Glutamatergic neuron (in vitro differentiated cells): ENCODE measurements around the gene RIOK3. TPM values are rescaled to one million over a fixed set of nuclear protein-coding genes. Genes with fewer than 3 reads are reported as not detected.

Experiments used
- DNase-seq: peaks from one replicate; pipeline ENCODE4 v3.0.0; 2022
- H3K27ac Mint-ChIP-seq: one replicate; pipeline ENCODE4 v1.8.0; 2020; ENCODE audit warnings: mild to moderate bottlenecking, mixed read lengths, inconsistent platforms; ENCODE audit not compliant: unreplicated experiment
- H3K27me3 Mint-ChIP-seq: one replicate; pipeline ENCODE4 v1.8.0; 2020; ENCODE audit warnings: mild to moderate bottlenecking, moderate library complexity, mixed read lengths, inconsistent platforms; ENCODE audit not compliant: unreplicated experiment
- H3K36me3 Mint-ChIP-seq: one replicate; pipeline ENCODE4 v1.8.0; 2020; ENCODE audit warnings: mild to moderate bottlenecking, mixed read lengths, inconsistent platforms; ENCODE audit not compliant: unreplicated experiment
- H3K4me1 Mint-ChIP-seq: one replicate; pipeline ENCODE4 v1.8.0; 2020; ENCODE audit warnings: mild to moderate bottlenecking, low read depth, mixed read lengths, inconsistent platforms; ENCODE audit not compliant: unreplicated experiment
- H3K4me3 Mint-ChIP-seq: one replicate; pipeline ENCODE4 v1.8.0; 2020; ENCODE audit warnings: mild to moderate bottlenecking, mixed read lengths, inconsistent platforms; ENCODE audit not compliant: unreplicated experiment
- H3K9me3 Mint-ChIP-seq: one replicate; pipeline ENCODE4 v1.8.0; 2020; ENCODE audit warnings: mild to moderate bottlenecking, moderate library complexity, mixed read lengths, inconsistent platforms; ENCODE audit not compliant: unreplicated experiment
- total RNA-seq: library from RNA; stranded (reverse); fragmentation: NEBNext Ultra II Directional; extraction: Animal tissue kit (Norgen Biotek cat#: 25700); gene quantifications from one replicate; pipeline ENCODE4 v1.2.1, GENCODE V29; 2021; ENCODE audit not compliant: unreplicated experiment
- TF ChIP-seq, protein P1 (sequence below): fragments of 200-600 bp; sonication (generic); IDR thresholded peaks from one replicate; pipeline ENCODE4 v1.5.0; 2021; ENCODE audit not compliant: partially characterized antibody, unreplicated experiment

Gene RIOK3
- total RNA-seq, 1 donor from 2014 or later: 105 TPM

DNA sequence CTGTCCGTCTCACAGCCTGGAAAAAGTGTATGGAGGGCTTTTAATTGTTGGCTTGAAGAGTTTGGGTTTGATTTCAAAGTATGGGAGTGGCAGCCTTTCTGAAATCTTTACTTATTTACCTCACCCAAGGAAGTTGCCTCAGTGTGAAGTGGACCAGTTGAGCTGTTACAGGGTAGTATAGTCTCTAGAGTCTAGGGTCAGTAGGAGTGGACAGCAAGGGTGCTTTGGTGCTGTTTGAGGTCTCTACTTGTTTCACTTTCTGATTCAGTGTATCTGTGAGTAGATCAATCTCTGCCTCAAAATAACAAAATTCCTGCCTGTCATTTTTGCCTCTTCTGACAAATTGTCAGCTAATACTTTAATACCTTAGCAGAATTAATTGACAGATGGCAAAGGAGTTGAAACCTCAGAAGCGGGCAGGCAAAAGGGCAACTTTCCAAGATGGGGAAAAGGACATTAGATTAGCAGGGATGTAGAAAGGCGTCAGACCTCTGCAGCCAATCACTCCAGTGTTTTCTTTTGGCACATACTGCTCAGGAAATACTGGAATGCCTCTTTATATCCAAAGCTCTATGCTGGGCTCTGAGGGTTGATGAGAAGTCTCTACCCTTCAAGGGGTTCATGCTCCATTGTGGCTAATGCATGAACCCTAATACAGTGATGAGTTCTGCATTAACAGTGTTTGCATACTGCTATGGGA lies 5.9 kb downstream of the RIOK3 start:
- peaks cover 2% of the 10 kb centered on the region for H3K9me3 Mint-ChIP-seq
- DNase-seq: no peak
- no peak overlapping the region for H3K27ac Mint-ChIP-seq
- H3K27me3 Mint-ChIP-seq: no peaks in the 10 kb centered on the region
- no peak overlapping the region for H3K4me3 Mint-ChIP-seq
- TF ChIP-seq, protein P1, sequence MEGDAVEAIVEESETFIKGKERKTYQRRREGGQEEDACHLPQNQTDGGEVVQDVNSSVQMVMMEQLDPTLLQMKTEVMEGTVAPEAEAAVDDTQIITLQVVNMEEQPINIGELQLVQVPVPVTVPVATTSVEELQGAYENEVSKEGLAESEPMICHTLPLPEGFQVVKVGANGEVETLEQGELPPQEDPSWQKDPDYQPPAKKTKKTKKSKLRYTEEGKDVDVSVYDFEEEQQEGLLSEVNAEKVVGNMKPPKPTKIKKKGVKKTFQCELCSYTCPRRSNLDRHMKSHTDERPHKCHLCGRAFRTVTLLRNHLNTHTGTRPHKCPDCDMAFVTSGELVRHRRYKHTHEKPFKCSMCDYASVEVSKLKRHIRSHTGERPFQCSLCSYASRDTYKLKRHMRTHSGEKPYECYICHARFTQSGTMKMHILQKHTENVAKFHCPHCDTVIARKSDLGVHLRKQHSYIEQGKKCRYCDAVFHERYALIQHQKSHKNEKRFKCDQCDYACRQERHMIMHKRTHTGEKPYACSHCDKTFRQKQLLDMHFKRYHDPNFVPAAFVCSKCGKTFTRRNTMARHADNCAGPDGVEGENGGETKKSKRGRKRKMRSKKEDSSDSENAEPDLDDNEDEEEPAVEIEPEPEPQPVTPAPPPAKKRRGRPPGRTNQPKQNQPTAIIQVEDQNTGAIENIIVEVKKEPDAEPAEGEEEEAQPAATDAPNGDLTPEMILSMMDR: no peak
- peaks cover 25% of the 10 kb centered on the region for H3K4me1 Mint-ChIP-seq
- H3K36me3 Mint-ChIP-seq: no peaks in the 10 kb centered on the region

DNA sequence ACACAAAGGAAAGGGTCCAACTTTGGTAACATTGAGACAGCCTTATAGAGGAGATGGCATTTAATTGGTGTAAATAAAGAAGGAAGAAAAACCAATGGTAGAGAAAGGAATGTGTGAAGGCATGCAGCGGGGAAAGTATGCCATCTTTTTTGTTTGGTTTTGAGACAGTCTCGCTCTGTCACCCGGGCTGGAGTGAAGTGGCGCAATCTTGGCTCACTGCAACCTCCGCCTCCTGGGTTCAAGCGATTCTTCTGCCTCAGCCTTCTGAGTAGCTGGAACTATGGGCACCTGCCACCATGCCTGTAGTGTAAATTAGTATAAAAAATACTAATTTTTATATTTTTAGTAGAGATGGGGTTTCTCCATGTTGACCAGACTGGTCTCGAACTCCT lies 6.4 kb downstream of the RIOK3 start:
- no peaks in the 10 kb centered on the region for H3K36me3 Mint-ChIP-seq
- H3K27ac Mint-ChIP-seq: no peak overlapping the region
- peaks cover 2% of the 10 kb centered on the region for H3K9me3 Mint-ChIP-seq
- TF ChIP-seq, protein P1: no peak
- H3K4me3 Mint-ChIP-seq: no peak overlapping the region
- no peak for DNase-seq
- peaks cover 20% of the 10 kb centered on the region for H3K4me1 Mint-ChIP-seq
- no peaks in the 10 kb centered on the region for H3K27me3 Mint-ChIP-seq

DNA sequence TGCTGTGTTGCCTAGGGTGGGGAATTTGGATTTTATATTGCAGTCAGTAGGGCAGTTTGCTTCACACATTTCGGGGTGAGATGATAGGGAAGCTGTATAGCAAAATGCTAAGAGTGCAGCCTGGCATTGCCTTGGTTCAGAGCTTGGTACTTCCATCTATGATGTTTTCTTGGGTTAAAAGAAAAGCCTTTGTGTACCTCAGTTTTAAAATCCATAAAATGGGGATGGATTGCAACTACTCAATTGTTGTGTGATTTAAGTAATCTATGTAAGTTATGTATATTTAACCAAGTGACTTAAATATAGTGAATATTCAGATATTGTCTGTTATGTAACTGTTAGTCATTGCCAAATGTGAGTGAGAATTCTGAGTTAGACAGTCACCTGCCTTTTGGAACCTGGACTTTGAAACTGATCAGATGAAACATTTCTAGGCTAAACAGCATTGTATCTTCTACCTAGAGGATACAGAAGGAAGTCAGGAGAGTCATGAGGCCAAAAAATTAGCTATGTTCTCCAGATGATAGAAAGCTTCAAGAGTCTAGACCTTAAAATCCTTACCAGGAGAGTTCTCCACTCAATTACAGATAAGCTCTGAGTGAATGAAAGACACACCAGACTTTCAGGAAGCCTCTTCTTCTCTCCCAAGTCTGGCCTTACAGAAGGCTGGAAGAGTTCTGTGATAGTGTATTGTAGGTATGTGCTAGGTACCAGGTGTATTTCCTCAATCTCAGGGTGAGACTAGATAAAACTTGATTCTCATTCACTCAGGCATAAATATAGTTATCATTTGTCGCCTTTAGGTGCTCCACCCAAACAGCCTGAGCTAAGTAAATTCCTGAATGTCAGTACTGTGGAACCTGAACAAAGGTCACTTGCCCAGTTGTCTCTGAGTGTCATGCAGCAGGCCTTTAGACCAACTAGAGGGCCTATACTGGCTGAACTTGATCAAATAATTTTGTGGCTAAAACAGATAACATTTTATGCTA lies 7.5 kb downstream of the RIOK3 start:
- Mint-ChIP-seq H3K4me1 (peaks cover 16% of the 10 kb centered on the region), H3K4me3 (no peak overlapping the region), H3K36me3 (no peaks in the 10 kb centered on the region), H3K27ac (no peak overlapping the region), H3K27me3 (no peaks in the 10 kb centered on the region), H3K9me3 (peaks cover 2% of the 10 kb centered on the region)
- no peak for DNase-seq
- TF ChIP-seq, protein P1: no peak

DNA sequence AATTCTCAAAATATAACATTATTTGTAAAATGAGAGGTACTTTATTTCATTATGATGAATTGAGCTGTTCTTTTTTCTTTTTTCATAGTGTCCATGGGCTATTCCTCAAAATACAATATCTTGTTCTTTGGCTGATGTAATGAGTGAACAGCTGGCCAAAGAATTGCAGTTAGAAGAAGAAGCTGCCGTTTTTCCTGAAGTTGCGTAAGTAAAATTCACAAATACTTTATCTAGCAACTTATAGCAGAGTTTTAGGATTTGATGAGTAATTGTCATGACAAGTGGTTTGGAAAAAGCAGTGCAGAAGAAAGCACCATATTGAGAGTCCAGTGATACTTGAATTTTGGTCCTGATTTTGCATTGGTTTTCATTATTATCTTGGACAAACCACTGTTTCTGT lies 9.8 kb downstream of the RIOK3 start:
- Mint-ChIP-seq H3K27me3 (no peaks in the 10 kb centered on the region), H3K4me1 (peaks cover 9% of the 10 kb centered on the region), H3K36me3 (no peaks in the 10 kb centered on the region), H3K9me3 (no peaks in the 10 kb centered on the region), H3K27ac (no peak overlapping the region), H3K4me3 (no peak overlapping the region)
- TF ChIP-seq, protein P1: no peak
- no peak for DNase-seq
